B cell (primary cell): Measurements from ENCODE around the gene FLII. TPM values are rescaled to one million over a fixed set of nuclear protein-coding genes. Genes with fewer than 3 reads are reported as not detected.

Experiments
- ATAC-seq: fragments of 200-7000 bp; cut with Tn5 transposase; one replicate; pipeline ENCODE4 v1.10.0; 2021; ENCODE audit warnings: low read depth, mild to moderate bottlenecking, moderate number of reproducible peaks, moderate library complexity
- CTCF ChIA-PET: fragments of 350-600 bp; sonication (Branson Sonifier 250); formaldehyde crosslinking; loops from one replicate; lab custom pipeline; 2021; ENCODE audit warnings: antibody characterized with exemption, inconsistent platforms; lab: Charles Lee
- POLR2A ChIA-PET: fragments of 350-600 bp; sonication (Branson Sonifier 250); formaldehyde crosslinking; loops from one replicate; lab custom pipeline; 2021; ENCODE audit warnings: antibody characterized with exemption; lab: Charles Lee
- DNase-seq: peaks from one replicate; pipeline ENCODE4 v3.0.0; 2013
- H2AFZ ChIP-seq: 2 replicates; pipeline ENCODE4 v1.6.1; 2012; ENCODE audit warnings: mild to moderate bottlenecking, low read depth, low read length; ENCODE audit not compliant: insufficient read depth, poor library complexity, severe bottlenecking
- H3K27ac ChIP-seq, 2 donors: 1 replicate in 1 of 2; 2 replicates in 1 of 2; pipeline ENCODE4 v1.5.1; 2012 to 2013; ENCODE audit warnings: low read length in 2 of 2, mild to moderate bottlenecking in 2 of 2, moderate library complexity in 1 of 2
- H3K27me3 ChIP-seq, 4 experiments: fragments of 200-600 bp in 1 of 4; sonication (generic) in 1 of 4; replicated peaks in 1 of 4; 1 replicate in 2 of 4; 2 replicates in 2 of 4; pipeline versions ENCODE4 v1.6.1 to v1.7.0; 2013 to 2016; ENCODE audit warnings: low read length in 3 of 4, mild to moderate bottlenecking in 2 of 4, mixed read lengths in 1 of 4, moderate library complexity in 1 of 4; ENCODE audit not compliant: insufficient read depth in 4 of 4, control insufficient read depth in 3 of 4; ENCODE audit errors: control extremely low read depth in 1 of 4
- H3K36me3 ChIP-seq, 2 experiments: replicated peaks in 1 of 2; 1 replicate in 1 of 2; 2 replicates in 1 of 2; pipeline versions ENCODE4 v1.6.1 to v1.7.1; 2013; ENCODE audit warnings: low read length in 1 of 2; ENCODE audit not compliant: insufficient read depth in 2 of 2, control insufficient read depth in 1 of 2; ENCODE audit errors: control extremely low read depth in 1 of 2, extremely low read depth in 1 of 2
- H3K4me1 ChIP-seq, 2 donors: fragments of 200-600 bp in 1 of 2; sonication (generic) in 1 of 2; 1 replicate in 1 of 2; 2 replicates in 1 of 2; pipeline versions ENCODE4 v1.5.1 to v1.6.1; 2013 to 2017; ENCODE audit warnings: low read length in 2 of 2; ENCODE audit not compliant: control insufficient read depth in 2 of 2, insufficient read depth in 2 of 2
- H3K4me2 ChIP-seq: replicated peaks from 2 replicates; pipeline ENCODE3; 2012; ENCODE audit warnings: mild to moderate bottlenecking, low read depth, low read length; ENCODE audit not compliant: poor library complexity, severe bottlenecking
- H3K4me3 ChIP-seq, 5 experiments: fragments of 200-600 bp in 1 of 5; sonication (generic) in 1 of 5; 1 replicate in 3 of 5; 2 replicates in 2 of 5; pipeline versions ENCODE4 v1.5.1 to v1.7.0; 2011 to 2016; ENCODE audit warnings: low read length in 4 of 5, mild to moderate bottlenecking in 4 of 5, low read depth in 2 of 5, control low read depth in 1 of 5, moderate library complexity in 1 of 5; ENCODE audit not compliant: insufficient read depth in 1 of 5; ENCODE audit errors: control extremely low read depth in 1 of 5, extremely low read depth in 1 of 5
- H3K79me2 ChIP-seq: fragments of 200-600 bp; sonication (generic); one replicate; pipeline ENCODE4 v1.6.0; 2016; ENCODE audit warnings: low read length; ENCODE audit not compliant: control insufficient read depth, insufficient read depth
- H3K9ac ChIP-seq: fragments of 200-600 bp; sonication (generic); 2 replicates; pipeline ENCODE4 v1.6.1; 2017; ENCODE audit warnings: mild to moderate bottlenecking, low read length, moderate library complexity
- H3K9me3 ChIP-seq, 3 donors: one replicate each; pipeline versions ENCODE4 v1.6.1 to v1.7.1; 2013; ENCODE audit warnings: low read length in 2 of 3; ENCODE audit not compliant: control insufficient read depth in 2 of 3, insufficient read depth in 1 of 3; ENCODE audit errors: control extremely low read depth in 1 of 3
- H4K20me1 ChIP-seq: 2 replicates; pipeline ENCODE4 v1.6.0; 2012; ENCODE audit warnings: mild to moderate bottlenecking, low read length; ENCODE audit not compliant: insufficient read depth, control insufficient read depth, poor library complexity, severe bottlenecking
- H3K27ac Mint-ChIP-seq: one replicate; pipeline ENCODE4 v1.8.0; 2021; ENCODE audit warnings: mixed read lengths
- H3K27me3 Mint-ChIP-seq: one replicate; pipeline ENCODE4 v1.8.0; 2021; ENCODE audit warnings: mixed read lengths
- H3K4me1 Mint-ChIP-seq: one replicate; pipeline ENCODE4 v1.8.0; 2021; ENCODE audit warnings: mixed read lengths
- H3K4me3 Mint-ChIP-seq: one replicate; pipeline ENCODE4 v1.8.0; 2021; ENCODE audit warnings: mixed read lengths
- H3K9me3 Mint-ChIP-seq: one replicate; pipeline ENCODE4 v1.8.0; 2022; ENCODE audit warnings: mixed read lengths; ENCODE audit not compliant: insufficient read depth
- EZH2 ChIP-seq: IDR thresholded peaks from 2 replicates; pipeline ENCODE4 v1.6.1; 2012; ENCODE audit warnings: borderline replicate concordance, low read depth, mild to moderate bottlenecking, moderate library complexity, low read length; ENCODE audit not compliant: insufficient read depth, poor library complexity, severe bottlenecking
- WGBS: methylation state at CpG from one replicate; pipeline ENCODE4 v1.1.5; 2013; ENCODE audit warnings: missing lambda C conversion rate; ENCODE audit not compliant: insufficient coverage; 5-methylcytosine and 5-hydroxymethylcytosine counted together
- intact Hi-C: fragments of 100-400 bp; cut with micrococcal nuclease; formaldehyde crosslinking; loops from one replicate; pipeline ENCODE4 v1.10.0; 2022
- polyA plus RNA-seq: library from polyadenylated mRNA; depleted of rRNA; stranded (reverse); fragments of >200 nt; gene quantifications from 2 replicates; pipeline ENCODE4 v1.2.3, GENCODE V29; 2012
- total RNA-seq, 2 donors: library from RNA; stranded (reverse); fragments of 120-200 nt in 1 of 2; gene quantifications; 1 replicate in 1 of 2; 2 replicates in 1 of 2; pipeline versions ENCODE4 v1.2.3 to v1.2.4, GENCODE V29; 2013 to 2022
- TF ChIP-seq, protein P1 (sequence below): fragments of 200-600 bp; IDR thresholded peaks from one replicate; pipeline ENCODE4 v1.8.0; 2022; ENCODE audit warnings: antibody characterized with exemption, mild to moderate bottlenecking

Gene FLII
- total and polyA plus RNA-seq, 2 donors (not counting 1 experiment from before 2014, with no cell fraction given): 357 to 531 TPM

GRCh38 chr17:18225642-18226283, 32.8 kb downstream of the FLII start:
- H2AFZ ChIP-seq: peak overlapping the region; percentile 90
- DNase-seq (peak; percentile 51), ATAC-seq (peak; percentile 41)
- CTCF ChIA-PET: interaction anchor here (1.0 kb wide), 1 partner anchor 8 kb away, joined by 3 read pairs; no protein-coding TSS in a partner anchor
- no peak for TF ChIP-seq EZH2
- TF ChIP-seq, protein P1, sequence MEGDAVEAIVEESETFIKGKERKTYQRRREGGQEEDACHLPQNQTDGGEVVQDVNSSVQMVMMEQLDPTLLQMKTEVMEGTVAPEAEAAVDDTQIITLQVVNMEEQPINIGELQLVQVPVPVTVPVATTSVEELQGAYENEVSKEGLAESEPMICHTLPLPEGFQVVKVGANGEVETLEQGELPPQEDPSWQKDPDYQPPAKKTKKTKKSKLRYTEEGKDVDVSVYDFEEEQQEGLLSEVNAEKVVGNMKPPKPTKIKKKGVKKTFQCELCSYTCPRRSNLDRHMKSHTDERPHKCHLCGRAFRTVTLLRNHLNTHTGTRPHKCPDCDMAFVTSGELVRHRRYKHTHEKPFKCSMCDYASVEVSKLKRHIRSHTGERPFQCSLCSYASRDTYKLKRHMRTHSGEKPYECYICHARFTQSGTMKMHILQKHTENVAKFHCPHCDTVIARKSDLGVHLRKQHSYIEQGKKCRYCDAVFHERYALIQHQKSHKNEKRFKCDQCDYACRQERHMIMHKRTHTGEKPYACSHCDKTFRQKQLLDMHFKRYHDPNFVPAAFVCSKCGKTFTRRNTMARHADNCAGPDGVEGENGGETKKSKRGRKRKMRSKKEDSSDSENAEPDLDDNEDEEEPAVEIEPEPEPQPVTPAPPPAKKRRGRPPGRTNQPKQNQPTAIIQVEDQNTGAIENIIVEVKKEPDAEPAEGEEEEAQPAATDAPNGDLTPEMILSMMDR: no peak
- Mint-ChIP-seq H3K4me3 (peak overlapping the region; percentile 91), H3K27me3 (no peaks in the 10 kb centered on the region), H3K4me1 (peaks cover 10% of the 10 kb centered on the region), H3K27ac (peak overlapping the region; percentile 76), H3K9me3 (no peaks in the 10 kb centered on the region)
- peaks cover 10 to 16% of the 10 kb centered on the region in 2 donors for H3K4me1 ChIP-seq
- intact Hi-C loops: loop anchor here (1.0 kb wide), 4 partner anchors 35 to 90 kb away; partner anchors contain the start of genes ALKBH5, MIEF2 and SMCR8
- peak overlapping the region; percentile 67 for H3K9ac ChIP-seq
- no peak overlapping the region for H3K27ac ChIP-seq
- POLR2A ChIA-PET: interaction anchor here (0.6 kb wide), 3 partner anchors 17 to 401 kb away, joined by 3 to 4 read pairs (median 3); no protein-coding TSS in a partner anchor
- peaks cover 13% of the 10 kb centered on the region for H3K79me2 ChIP-seq
- no peaks in the 10 kb centered on the region for H3K36me3 ChIP-seq
- under 1% methylated on average over 50 of the region's 57 CpGs for WGBS
- H4K20me1 ChIP-seq: no peaks in the 10 kb centered on the region
- H3K4me3 ChIP-seq: peak overlapping the region; percentile 59 to 80 (median 70)
- H3K9me3 ChIP-seq: no peaks in the 10 kb centered on the region
- H3K27me3 ChIP-seq: no peaks in the 10 kb centered on the region
- peak overlapping the region; percentile 93 for H3K4me2 ChIP-seq

- ChIA-PET CTCF (no interaction called here), POLR2A (interaction anchor here (0.6 kb wide), 2 partner anchors 18 to 402 kb away, joined by 3 to 4 read pairs; no protein-coding TSS in a partner anchor)
- H3K27me3 Mint-ChIP-seq: no peaks in the 10 kb centered on the region
- ATAC-seq (peak; percentile 98), DNase-seq (peak; percentile 95)
- intact Hi-C loops: loop anchor here (1.0 kb wide), 4 partner anchors 35 to 90 kb away; partner anchors contain the start of genes ALKBH5, MIEF2 and SMCR8
- H3K4me3 Mint-ChIP-seq: peak within 1 kb of the TSS; percentile 91
- H3K27ac Mint-ChIP-seq: peak within 1 kb of the TSS; percentile 76
- Histone ChIP-seq H3K27me3 (no peaks in the 10 kb centered on the region), H4K20me1 (no peaks in the 10 kb centered on the region), H3K27ac (no peak within 1 kb of the TSS), H3K9ac (peak within 1 kb of the TSS; percentile 67), H3K79me2 (peaks cover 13% of the 10 kb centered on the region), H3K4me2 (peak within 1 kb of the TSS; percentile 93), H3K36me3 (no peaks in the 10 kb centered on the region), H3K4me1 (peaks cover 10 to 16% of the 10 kb centered on the region in 2 donors), H3K9me3 (no peaks in the 10 kb centered on the region), H3K4me3 (peak within 1 kb of the TSS; percentile 59 to 80 (median 70)), H2AFZ (peak within 1 kb of the TSS; percentile 90)
- H3K4me1 Mint-ChIP-seq: peaks cover 10% of the 10 kb centered on the region
- no peaks in the 10 kb centered on the region for H3K9me3 Mint-ChIP-seq
- WGBS: under 1% methylated on average over 60 of the region's 60 CpGs
- no peak for TF ChIP-seq EZH2
- TF ChIP-seq, protein P1: no peak
Observed at GRCh38 chr17:18225121-18225641, 33.4 kb downstream of the FLII start, which contains the start of gene LLGL1. Gene LLGL1, plus strand, starts transcription at chr17:18225635. Its CDS starts 48 bp downstream, at chr17:18225683.
